K562 (cell line): ENCODE measurements around the gene CTDSPL. TPM values are rescaled to one million over a fixed set of nuclear protein-coding genes. Genes with fewer than 3 reads are reported as not detected.

ENCODE experiments used
- CBFA2T3 ChIP-seq: fragments of 450-650 bp; IDR thresholded peaks from 2 replicates; pipeline ENCODE4 v1.6.1; 2017
- CBX2 ChIP-seq: fragments of 200-600 bp; sonication (generic); IDR thresholded peaks from one replicate; pipeline ENCODE4 v1.6.1; 2012; ENCODE audit warnings: mild to moderate bottlenecking, low read length, inconsistent platforms; ENCODE audit not compliant: insufficient read depth, poor library complexity, severe bottlenecking
- CREBBP ChIP-seq: IDR thresholded peaks from one replicate; pipeline ENCODE4 v1.6.1; 2012; ENCODE audit warnings: low read depth, mild to moderate bottlenecking, control low read depth, inconsistent platforms, low read length
- ELK3 ChIP-seq: fragments of 450-650 bp; formaldehyde crosslinking; IDR thresholded peaks from 2 replicates; pipeline ENCODE4 v1.4.0; 2020; ENCODE audit warnings: mild to moderate bottlenecking
- ETV6 ChIP-seq, 3 experiments: fragments of 150-350 bp in 1 of 3; sonication (generic) in 1 of 3; formaldehyde crosslinking in 1 of 3; IDR thresholded peaks; 2 replicates each; pipeline versions ENCODE4 v1.6.1 to v1.8.0; 2014 to 2022; ENCODE audit warnings: borderline replicate concordance in 2 of 3, low read depth in 2 of 3, antibody characterized with exemption in 1 of 3, low read length in 1 of 3, mild to moderate bottlenecking in 1 of 3, missing genetic modification reagents in 1 of 3
- FOXK2 ChIP-seq, 2 experiments: fragments of 450-650 bp; IDR thresholded peaks in 1 of 2; conservative IDR thresholded peaks in 1 of 2; 2 replicates each; pipeline ENCODE4 v1.6.1; 2016; ENCODE audit warnings: low read depth in 2 of 2, mild to moderate bottlenecking in 1 of 2
- HMG20B ChIP-seq: fragments of 250-450 bp; sonication (Bioruptor Pico); IDR thresholded peaks from 2 replicates; pipeline ENCODE4 v1.5.0; 2021; ENCODE audit warnings: mild to moderate bottlenecking
- KLF1 ChIP-seq: fragments of 450-650 bp; IDR thresholded peaks from 2 replicates; pipeline ENCODE4 v1.6.1; 2016; ENCODE audit warnings: missing genetic modification characterization, missing compliant biosample characterization
- KLF13 ChIP-seq: fragments of 450-650 bp; IDR thresholded peaks from 2 replicates; pipeline ENCODE4 v1.6.1; 2016; ENCODE audit warnings: missing genetic modification characterization, low read depth, mild to moderate bottlenecking, missing compliant biosample characterization, moderate library complexity, borderline replicate concordance
- MAX ChIP-seq: sonication (generic); formaldehyde crosslinking; IDR thresholded peaks from 2 replicates; pipeline ENCODE4 v1.9.0; 2022; ENCODE audit warnings: mild to moderate bottlenecking, missing genetic modification reagents
- NCOA1 ChIP-seq: fragments of 450-650 bp; IDR thresholded peaks from 2 replicates; pipeline ENCODE4 v1.6.1; 2016; ENCODE audit warnings: low read depth
- OTX1 ChIP-seq: fragments of 450-650 bp; formaldehyde crosslinking; IDR thresholded peaks from 2 replicates; pipeline ENCODE4 v1.4.0; 2022; ENCODE audit warnings: mild to moderate bottlenecking
- SFPQ ChIP-seq: fragments of 200-400 bp; formaldehyde crosslinking; IDR thresholded peaks from 2 replicates; pipeline ENCODE4 v1.6.1; 2017; ENCODE audit warnings: mild to moderate bottlenecking, low read depth, low read length, moderate library complexity
- SMAD2 ChIP-seq: fragments of 150-350 bp; IDR thresholded peaks from 2 replicates; pipeline ENCODE4 v1.6.1; 2014; ENCODE audit warnings: low read depth, mild to moderate bottlenecking, low read length
- SMARCB1 ChIP-seq: IDR thresholded peaks from 2 replicates; pipeline ENCODE4 v1.6.1; 2011; ENCODE audit warnings: improper control_type of control experiment, low read depth; ENCODE audit not compliant: insufficient read length
- SP2 ChIP-seq: IDR thresholded peaks from 2 replicates; pipeline ENCODE4 v1.6.1; 2011; ENCODE audit warnings: mild to moderate bottlenecking, low read depth, low read length, moderate library complexity; ENCODE audit not compliant: poor library complexity, severe bottlenecking; ENCODE audit errors: extremely low read depth
- SPI1 ChIP-seq: IDR thresholded peaks from 2 replicates; pipeline ENCODE4 v1.6.1; 2011; ENCODE audit warnings: low read depth, low read length, control low read depth, borderline replicate concordance
- TRIM28 ChIP-seq: fragments of 450-650 bp; IDR thresholded peaks from 2 replicates; pipeline ENCODE4 v1.6.1; 2017
- ZNF124 ChIP-seq: sonication (generic); formaldehyde crosslinking; IDR thresholded peaks from 2 replicates; pipeline ENCODE4 v1.8.1; 2022; ENCODE audit warnings: missing genetic modification reagents
- ZNF830 ChIP-seq: fragments of 250-450 bp; sonication (Bioruptor Pico); IDR thresholded peaks from 2 replicates; pipeline ENCODE4 v1.5.0; 2021; ENCODE audit warnings: mild to moderate bottlenecking
- polyA plus RNA-seq, 8 experiments: library from polyadenylated mRNA; depleted of rRNA in 4 of 8; stranded (reverse) in 5 of 8; unstranded in 3 of 8; fragments of >200 nt; fragmentation: Nextera tagmentation in 2 of 8; fragmentation: Illumina TruSeq in 1 of 8; extraction: Ambion mirVana in 2 of 8; extraction: Trizol in 1 of 8; gene quantifications; 2 replicates each; pipeline versions ENCODE4 v1.2.1 to v1.2.3, GENCODE V29; 2011 to 2014; ENCODE audit warnings: inconsistent platforms in 1 of 8, missing spikeins in 1 of 8
- total RNA-seq, 7 experiments: library from RNA; depleted of rRNA in 6 of 7; stranded (reverse); fragments of >200 nt in 6 of 7; fragmentation: Illumina TruSeq in 2 of 7; extraction: Trizol in 2 of 7; gene quantifications; 2 replicates each; pipeline versions ENCODE4 v1.2.1 to v1.2.3, GENCODE V29; 2011 to 2021; ENCODE audit warnings: low replicate concordance in 1 of 7
- TF ChIP-seq, protein P1 (sequence below): fragments of 250-450 bp; sonication (Bioruptor Pico); IDR thresholded peaks from 2 replicates; pipeline ENCODE4 v1.9.0; 2021; ENCODE audit warnings: mild to moderate bottlenecking, inconsistent platforms
- TF ChIP-seq, protein P2 (sequence below): sonication (generic); formaldehyde crosslinking; IDR thresholded peaks from 2 replicates; pipeline ENCODE4 v1.8.0; 2022; ENCODE audit warnings: missing genetic modification reagents, mild to moderate bottlenecking, moderate library complexity, borderline replicate concordance

The CTDSPL gene
- total and polyA plus RNA-seq, 9 of the 15 experiments (the other 6 are each of a cell fraction or from before 2014, with no cell fraction given): 5.1 to 19.3 (median 11.3) TPM

DNA sequence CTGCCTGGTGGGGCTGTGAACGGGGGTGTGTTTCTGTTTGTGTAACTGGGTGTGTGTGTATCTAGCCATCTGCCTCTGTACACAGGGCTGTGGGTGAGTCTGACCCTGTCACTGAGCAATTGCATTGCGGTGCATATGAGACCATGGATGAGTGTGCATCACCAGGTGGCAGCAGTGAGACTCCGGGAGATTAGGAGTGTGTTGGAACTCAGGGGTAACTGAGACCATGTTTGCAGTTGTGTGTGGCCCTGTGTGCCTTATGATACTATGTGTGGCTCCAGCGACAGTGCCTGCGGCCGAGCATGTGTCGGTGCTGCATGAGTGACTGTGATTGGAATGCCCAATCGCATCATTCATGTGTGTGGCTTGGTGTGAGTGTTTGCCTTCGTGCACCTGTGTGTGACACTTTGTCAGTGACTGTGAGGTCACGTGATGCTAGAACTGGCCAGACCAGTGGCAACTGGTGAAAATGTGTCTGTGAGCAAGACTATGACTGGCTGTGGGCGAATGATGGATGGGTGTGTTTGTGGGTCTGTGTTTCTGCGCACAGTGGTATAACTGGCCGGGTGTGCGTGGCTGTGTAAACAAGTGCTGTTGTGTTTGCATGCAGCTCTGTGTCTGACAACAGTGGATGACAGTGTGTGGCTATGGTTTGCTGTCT lies 142.9 kb downstream of the CTDSPL start (continued):
- TF ChIP-seq, protein P1, sequence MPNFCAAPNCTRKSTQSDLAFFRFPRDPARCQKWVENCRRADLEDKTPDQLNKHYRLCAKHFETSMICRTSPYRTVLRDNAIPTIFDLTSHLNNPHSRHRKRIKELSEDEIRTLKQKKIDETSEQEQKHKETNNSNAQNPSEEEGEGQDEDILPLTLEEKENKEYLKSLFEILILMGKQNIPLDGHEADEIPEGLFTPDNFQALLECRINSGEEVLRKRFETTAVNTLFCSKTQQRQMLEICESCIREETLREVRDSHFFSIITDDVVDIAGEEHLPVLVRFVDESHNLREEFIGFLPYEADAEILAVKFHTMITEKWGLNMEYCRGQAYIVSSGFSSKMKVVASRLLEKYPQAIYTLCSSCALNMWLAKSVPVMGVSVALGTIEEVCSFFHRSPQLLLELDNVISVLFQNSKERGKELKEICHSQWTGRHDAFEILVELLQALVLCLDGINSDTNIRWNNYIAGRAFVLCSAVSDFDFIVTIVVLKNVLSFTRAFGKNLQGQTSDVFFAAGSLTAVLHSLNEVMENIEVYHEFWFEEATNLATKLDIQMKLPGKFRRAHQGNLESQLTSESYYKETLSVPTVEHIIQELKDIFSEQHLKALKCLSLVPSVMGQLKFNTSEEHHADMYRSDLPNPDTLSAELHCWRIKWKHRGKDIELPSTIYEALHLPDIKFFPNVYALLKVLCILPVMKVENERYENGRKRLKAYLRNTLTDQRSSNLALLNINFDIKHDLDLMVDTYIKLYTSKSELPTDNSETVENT: no peak
- TF ChIP-seq TRIM28 (no peak), SMAD2 (no peak), MAX (peak; percentile 41; the same call in 1 of the 2 replicates), OTX1 (CRISPR knock-in tag) (0 out of 2 replicates have a peak, but pooled peaks have one; percentile 43), CBFA2T3 (no peak), SMARCB1 (no peak), FOXK2 (conservative IDR thresholded peaks at IDR 0.05 in 1 of 2, IDR thresholded peaks at IDR 0.05 in 1 of 2; ENCODE audit: low read depth in 2 of 2) (peak in 1 of 2 experiments; percentile 31; a peak in 1 of 4 replicates), ETV6 (IDR thresholded peaks at IDR 0.05; ENCODE audit: borderline replicate concordance in 1 of 2, low read depth in 2 of 2, low read length in 1 of 2) (no peak), ETV6 (CRISPR knock-in tag; IDR thresholded peaks at IDR 0.05; ENCODE audit: borderline replicate concordance) (no peak), ZNF124 (CRISPR knock-in tag) (no peak), KLF1 (tag) (no peak), HMG20B (CRISPR knock-in tag) (no peak), ELK3 (CRISPR knock-in tag) (no peak), CBX2 (no peak), SPI1 (no peak), SFPQ (no peak), CREBBP (no peak), SP2 (no peak), NCOA1 (no peak), ZNF830 (CRISPR knock-in tag) (no peak), KLF13 (no peak)
- TF ChIP-seq, protein P2, sequence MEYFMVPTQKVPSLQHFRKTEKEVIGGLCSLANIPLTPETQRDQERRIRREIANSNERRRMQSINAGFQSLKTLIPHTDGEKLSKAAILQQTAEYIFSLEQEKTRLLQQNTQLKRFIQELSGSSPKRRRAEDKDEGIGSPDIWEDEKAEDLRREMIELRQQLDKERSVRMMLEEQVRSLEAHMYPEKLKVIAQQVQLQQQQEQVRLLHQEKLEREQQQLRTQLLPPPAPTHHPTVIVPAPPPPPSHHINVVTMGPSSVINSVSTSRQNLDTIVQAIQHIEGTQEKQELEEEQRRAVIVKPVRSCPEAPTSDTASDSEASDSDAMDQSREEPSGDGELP: no peak; the same call in 1 of the 2 replicates
